Retinal pigment epithelial cell (primary cell): ENCODE measurements around the gene ASCC1.

Experiments used
- DNase-seq: peaks from one replicate; pipeline ENCODE4 v3.0.0-alpha.2; 2010; ENCODE audit warnings: low read depth
- H3K4me3 ChIP-seq: 2 replicates; pipeline ENCODE4 v1.5.1; 2011; ENCODE audit warnings: mild to moderate bottlenecking, low read length, control low read depth, moderate library complexity
- TF ChIP-seq, protein P1 (sequence below): conservative IDR thresholded peaks from 2 replicates; pipeline ENCODE4 v1.5.1; 2011; ENCODE audit warnings: low read depth, low read length, control low read depth, inconsistent platforms

The ASCC1 gene

GRCh38 chr10:72081210-72081609 lies 134.9 kb downstream of the ASCC1 start:
- no peak for DNase-seq
- no peak overlapping the region for H3K4me3 ChIP-seq
- TF ChIP-seq, protein P1, sequence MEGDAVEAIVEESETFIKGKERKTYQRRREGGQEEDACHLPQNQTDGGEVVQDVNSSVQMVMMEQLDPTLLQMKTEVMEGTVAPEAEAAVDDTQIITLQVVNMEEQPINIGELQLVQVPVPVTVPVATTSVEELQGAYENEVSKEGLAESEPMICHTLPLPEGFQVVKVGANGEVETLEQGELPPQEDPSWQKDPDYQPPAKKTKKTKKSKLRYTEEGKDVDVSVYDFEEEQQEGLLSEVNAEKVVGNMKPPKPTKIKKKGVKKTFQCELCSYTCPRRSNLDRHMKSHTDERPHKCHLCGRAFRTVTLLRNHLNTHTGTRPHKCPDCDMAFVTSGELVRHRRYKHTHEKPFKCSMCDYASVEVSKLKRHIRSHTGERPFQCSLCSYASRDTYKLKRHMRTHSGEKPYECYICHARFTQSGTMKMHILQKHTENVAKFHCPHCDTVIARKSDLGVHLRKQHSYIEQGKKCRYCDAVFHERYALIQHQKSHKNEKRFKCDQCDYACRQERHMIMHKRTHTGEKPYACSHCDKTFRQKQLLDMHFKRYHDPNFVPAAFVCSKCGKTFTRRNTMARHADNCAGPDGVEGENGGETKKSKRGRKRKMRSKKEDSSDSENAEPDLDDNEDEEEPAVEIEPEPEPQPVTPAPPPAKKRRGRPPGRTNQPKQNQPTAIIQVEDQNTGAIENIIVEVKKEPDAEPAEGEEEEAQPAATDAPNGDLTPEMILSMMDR = no peak

GRCh38 chr10:72080042-72080975 lies 135.8 kb downstream of the ASCC1 start:
- no peak overlapping the region for H3K4me3 ChIP-seq
- DNase-seq = no peak
- TF ChIP-seq, protein P1 = no peak

DNA sequence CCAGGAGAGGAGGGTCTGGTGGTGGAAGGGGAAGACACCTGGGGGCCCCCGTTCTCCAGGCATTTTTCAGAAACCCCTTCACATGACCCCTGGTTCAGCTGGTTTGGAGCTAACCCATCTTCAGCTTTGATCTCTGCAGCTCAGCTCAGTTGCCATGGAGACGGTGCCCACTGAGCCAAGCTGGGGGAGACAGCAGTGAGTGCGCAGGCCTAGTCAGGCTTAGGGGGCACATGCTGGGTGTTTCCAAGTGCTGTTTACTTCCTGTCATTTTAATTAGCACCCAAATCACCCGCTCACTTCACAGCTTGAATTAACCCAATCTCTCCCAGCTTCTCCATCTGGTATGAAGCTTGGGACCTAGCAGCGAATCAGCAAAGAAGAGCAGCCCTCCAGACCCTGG lies 136.7 kb downstream of the ASCC1 start:
- no peak overlapping the region for H3K4me3 ChIP-seq
- no peak for DNase-seq

DNA sequence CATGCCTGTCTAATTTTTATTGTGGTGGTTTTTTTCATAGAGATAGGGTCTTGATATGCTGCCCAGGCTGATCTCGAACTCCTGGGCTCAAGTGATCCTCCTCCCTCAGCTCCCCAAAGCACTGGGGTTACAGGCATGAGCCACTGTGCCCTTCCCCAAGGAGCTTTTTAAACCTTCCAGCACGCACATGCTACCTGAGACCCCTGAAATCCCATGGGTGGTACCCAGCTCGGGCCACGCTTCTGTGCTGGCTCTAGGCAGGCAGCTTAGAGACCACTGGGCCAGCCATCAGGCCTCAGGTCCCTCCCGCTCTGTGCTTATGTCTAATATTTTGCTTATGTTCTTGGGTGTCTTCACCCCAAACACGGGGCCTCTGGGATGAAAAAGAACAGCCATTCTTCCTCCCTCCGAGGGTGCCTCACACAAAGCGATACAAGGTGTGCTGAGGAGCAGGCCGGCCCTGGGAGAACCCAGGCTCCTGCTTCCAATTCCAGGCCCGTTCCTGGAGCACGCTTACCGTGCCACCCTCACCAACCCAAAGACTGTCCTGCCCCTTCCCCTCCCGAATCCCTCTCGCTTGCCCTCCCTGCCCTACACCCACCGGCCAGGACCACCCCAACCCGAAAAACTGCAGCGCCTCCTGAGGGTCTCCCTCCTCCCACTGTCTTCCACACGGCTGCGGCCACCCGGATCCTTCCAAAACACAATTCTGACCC lies 138.6 kb downstream of the ASCC1 start:
- DNase-seq = no peak
- H3K4me3 ChIP-seq = no peak overlapping the region
- TF ChIP-seq, protein P1 = no peak

More for the DNA sequence above, 136.7 kb downstream of the ASCC1 start:
- TF ChIP-seq, protein P1 = no peak

GRCh38 chr10:72076756-72077155 lies 139.3 kb downstream of the ASCC1 start:
- TF ChIP-seq, protein P1 = no peak
- DNase-seq = no peak
- no peak overlapping the region for H3K4me3 ChIP-seq

- H3K4me3 ChIP-seq = no peak overlapping the region
- TF ChIP-seq, protein P1 = no peak
- no peak for DNase-seq
These were observed 140.5 kb downstream of the ASCC1 start for GRCh38 chr10:72075376-72076115.
